Fibroblast of skin of scalp (primary cell): ENCODE data around the gene TK2.
A peak's percentile ranks its signal among the peaks of the same experiment; 100 is the strongest.

Experiments used
- DNase-seq: peaks from one replicate; pipeline ENCODE4 v3.0.0-alpha.2; 2013

Gene TK2

DNA sequence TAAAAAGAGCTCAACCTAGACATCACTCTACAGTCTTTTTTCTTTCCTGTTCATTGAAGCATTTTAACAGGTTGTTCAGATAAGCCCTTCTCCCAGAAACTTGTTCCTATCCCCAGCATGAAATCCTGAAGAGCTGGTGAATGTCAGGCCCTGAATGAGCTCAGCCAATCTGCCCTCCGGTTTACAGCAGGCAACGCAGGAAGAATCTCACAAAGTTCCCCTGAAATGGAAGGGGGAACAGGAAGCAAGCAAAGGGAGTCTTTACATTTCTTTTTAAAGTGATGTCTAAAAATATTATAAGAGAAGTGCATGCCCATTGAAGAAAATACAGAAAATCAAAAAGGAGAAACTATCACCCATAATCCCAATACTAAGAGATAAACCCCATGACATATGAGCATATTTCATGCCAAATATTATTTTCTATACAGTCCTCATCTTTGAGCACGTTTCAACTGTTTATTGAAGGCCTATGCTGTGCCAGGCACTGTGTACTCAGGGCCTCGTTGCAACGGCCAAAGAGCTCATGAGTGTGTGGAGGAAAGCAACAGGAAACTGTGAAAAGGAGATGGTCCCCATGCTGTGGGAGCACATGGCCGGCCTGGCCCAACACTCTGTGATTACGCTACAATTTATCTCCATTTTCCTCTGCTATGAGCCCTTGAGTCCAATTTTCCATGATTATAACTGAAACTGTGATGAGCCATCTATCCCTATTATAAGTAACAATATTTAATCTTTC is 5.7 kb downstream of the TK2 start:
- no peak for DNase-seq

- DNase-seq = no peak
Measured at GRCh38 chr16:66543541-66543940, 6.4 kb downstream of the TK2 start.

GRCh38 chr16:66542396-66542795 is 7.5 kb downstream of the TK2 start:
- no peak for DNase-seq

GRCh38 chr16:66541388-66542355 is 8.2 kb downstream of the TK2 start:
- no peak for DNase-seq

GRCh38 chr16:66539623-66540469 is 10.1 kb downstream of the TK2 start:
- no peak for DNase-seq

GRCh38 chr16:66538910-66539309 is 11.0 kb downstream of the TK2 start:
- no peak for DNase-seq

GRCh38 chr16:66537236-66537635 is 12.7 kb downstream of the TK2 start:
- no peak for DNase-seq

DNA sequence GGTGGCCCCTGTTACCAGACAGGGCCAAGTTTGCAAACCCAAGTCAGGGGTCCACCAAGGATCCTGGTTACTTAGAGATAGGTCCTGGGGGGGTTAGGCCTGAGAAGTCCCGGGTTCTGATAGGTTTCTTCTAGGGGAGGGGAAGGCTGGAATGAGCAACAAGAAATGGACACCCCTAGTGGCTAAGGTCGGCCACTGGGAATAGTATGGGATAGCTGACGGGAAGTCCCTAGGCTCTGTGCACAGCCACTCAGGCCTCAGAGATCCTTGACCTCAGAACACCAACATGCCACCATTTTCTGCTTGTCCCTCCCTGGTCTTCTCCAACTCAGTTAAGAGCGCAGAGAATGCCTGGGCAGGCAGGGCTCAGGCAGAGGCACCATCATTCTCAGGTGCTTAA is 13.4 kb downstream of the TK2 start:
- DNase-seq = no peak

- DNase-seq = no peak
Measured at GRCh38 chr16:66534376-66534799, 15.5 kb downstream of the TK2 start.

DNA sequence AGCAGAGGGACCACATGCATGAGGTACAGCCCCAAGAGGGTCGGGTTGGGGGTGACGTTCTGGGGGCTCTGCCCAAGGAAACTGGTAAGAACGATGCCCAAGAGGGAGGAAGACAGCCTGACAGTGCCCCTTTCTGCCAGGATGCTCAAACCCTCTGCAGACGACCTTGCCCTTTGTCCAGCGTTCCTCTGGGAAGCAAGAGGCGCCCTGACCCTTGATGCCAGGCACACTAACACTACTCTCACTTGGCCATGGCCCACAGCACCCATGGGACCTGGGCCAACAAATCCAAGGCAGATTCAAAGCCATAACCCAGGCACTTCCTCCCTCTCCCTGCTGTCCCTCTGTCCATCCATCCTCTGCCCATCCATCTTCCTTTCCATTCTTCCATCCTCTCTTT is 20.4 kb downstream of the TK2 start:
- no peak for DNase-seq

DNA sequence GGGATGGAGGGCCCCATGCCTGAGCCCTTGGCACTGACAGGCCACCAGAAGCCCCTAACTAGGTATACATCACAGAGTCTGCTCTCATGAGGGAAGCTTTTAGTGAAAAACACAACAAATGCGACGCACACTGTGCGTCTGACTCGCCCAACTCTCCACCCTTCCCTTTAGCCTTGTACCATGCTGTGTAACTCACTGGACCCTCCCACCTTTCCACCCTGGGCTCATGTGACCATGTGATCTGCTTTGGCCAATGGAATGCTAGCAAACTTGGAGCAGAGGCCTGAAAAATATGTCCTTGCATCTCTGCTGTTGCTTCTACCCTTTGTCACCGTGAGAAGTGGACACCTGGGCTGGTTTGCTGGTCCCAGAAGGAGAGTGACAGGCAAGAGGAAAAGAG is 21.6 kb downstream of the TK2 start:
- DNase-seq = no peak

GRCh38 chr16:66525396-66526180 is 24.3 kb downstream of the TK2 start:
- DNase-seq = no peak

DNA sequence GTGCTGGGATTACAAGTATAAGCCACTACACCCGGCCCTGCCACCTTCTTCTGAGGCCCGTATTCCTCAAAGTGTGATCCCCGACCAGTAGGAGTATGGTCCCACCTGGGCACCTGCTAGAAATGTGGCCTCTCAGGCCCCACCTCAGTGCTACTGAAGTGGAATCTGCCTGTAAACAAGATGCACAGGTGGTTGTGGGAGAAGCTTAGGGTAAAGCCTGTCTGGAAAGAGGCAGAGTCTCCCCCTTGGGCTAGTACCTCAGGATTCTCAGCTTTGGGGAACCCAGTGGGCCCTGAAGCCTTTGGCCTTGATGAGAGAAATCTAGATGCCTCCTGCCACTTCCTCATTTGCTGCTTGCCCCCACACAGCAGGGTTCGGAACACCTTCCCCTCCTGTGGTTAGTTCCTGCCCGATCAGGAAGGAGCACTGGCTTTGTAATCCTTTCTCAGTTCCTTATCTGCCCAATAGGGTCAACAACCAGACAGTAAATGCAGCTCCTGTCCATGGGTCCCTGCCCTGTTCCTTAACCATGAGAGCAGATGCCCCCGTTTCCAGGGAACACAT is 25.2 kb downstream of the TK2 start:
- no peak for DNase-seq

DNA sequence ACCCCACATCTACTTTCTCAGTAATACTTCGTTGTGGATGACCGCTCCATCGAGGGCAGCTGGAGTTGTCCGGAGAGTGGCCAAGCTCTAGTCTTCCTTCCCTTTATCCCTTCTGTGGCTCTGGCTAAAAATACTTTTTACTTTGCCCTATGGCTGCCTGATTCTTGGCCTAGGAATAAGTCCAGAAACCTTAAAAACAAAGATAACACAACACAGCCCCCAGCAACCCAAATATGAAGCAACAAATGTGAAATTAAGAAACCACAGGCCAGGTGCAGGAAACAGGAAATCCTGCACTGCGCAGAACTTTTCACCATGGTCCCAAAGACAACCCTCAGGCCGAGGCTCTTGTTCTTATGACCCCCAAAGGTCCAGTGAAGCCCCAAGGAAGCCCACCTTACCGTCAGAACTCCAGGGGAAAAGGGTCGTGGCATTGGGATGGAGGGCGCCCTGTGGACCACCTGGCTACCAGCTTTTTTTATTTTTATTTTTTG is 26.0 kb downstream of the TK2 start:
- no peak for DNase-seq

GRCh38 chr16:66522816-66523590 is 26.9 kb downstream of the TK2 start:
- DNase-seq = no peak

GRCh38 chr16:66521951-66522771 is 27.8 kb downstream of the TK2 start:
- peak; percentile 59 for DNase-seq

GRCh38 chr16:66521252-66521713 is 28.6 kb downstream of the TK2 start:
- no peak for DNase-seq

DNA sequence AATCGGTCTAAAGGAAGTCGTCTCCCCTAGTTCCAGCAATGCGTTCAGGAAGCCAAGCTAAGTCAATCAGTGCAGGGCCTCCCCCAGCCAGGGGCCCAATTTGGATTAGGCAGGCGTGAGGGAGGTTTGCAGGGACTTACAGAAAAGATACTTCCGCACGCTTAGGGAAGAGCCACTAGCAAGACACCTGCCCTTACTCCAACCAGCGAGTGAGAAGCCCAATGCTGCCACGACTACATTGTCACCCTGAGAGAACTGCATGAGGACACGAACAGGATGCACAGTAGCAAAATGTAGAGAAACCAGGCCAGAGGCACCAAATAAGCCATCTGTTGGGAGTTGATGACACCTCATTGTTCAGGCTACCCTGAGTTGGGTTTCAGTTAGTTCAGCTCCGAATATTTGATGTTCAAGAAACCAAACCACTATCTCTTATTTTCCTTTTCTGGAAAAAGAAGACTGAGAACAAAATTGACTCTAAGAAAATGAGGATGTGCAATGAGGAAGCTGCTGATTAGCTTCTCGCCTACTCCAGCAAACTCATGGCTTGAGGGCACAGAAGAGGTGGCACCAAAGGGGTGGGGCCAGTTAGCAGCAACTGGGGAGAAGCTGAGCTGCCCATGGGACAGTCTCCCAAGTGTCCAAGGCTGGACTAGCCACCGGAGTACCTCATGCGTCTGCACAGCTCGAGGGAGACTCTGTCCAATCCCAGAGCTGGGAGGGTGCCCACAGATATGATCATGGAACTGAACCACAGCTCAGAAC is 29.3 kb downstream of the TK2 start:
- no peak for DNase-seq
